Activated gamma-delta T cell (primary cell): ENCODE data around the gene TRIM69.
"Not testable (repeated sequence)": the region's sequence is repeated elsewhere in the genome, so short reads cannot be mapped to it uniquely, and the experiment has no call there.

Experiments
- DNase-seq: peaks from one replicate; lab custom pipeline; 2025; lab: John Stamatoyannopoulos, UW
- total RNA-seq, 2 donors: gene quantifications; one replicate each; lab custom pipeline; 2026; lab: John Stamatoyannopoulos, UW

TRIM69 gene, protein sequence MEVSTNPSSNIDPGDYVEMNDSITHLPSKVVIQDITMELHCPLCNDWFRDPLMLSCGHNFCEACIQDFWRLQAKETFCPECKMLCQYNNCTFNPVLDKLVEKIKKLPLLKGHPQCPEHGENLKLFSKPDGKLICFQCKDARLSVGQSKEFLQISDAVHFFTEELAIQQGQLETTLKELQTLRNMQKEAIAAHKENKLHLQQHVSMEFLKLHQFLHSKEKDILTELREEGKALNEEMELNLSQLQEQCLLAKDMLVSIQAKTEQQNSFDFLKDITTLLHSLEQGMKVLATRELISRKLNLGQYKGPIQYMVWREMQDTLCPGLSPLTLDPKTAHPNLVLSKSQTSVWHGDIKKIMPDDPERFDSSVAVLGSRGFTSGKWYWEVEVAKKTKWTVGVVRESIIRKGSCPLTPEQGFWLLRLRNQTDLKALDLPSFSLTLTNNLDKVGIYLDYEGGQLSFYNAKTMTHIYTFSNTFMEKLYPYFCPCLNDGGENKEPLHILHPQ
- 51.4 to 56.8 reads per million in 2 donors for total RNA-seq

DNA sequence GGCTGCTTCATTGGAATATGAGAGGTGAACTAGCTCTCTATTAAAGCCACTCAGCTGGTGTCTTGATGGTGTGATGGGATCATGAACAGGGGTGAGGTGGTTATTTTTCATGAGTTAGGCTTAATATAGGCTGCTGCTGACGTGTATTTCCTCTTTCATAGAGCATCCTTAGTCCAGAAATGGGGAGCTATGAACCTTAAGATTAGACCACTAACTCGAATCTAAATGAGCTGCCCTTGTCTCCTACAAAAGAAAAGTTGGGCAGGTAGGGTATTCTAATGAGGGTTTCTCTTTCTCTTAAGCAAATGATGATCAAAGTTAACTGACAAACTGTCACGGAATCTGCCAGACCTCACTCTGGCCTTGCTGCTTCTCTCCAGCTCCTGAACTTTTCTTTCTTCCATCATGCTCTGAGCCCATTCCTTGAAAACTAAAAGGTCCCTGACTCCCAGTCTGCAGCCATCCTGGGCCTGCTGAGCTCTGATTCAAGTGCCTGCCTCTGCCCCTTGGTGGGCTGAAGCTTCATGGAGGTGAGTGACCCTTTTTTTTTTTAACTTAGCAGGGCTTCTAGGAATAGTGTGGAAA, at the start of gene TRIM69:
Gene TRIM69, plus strand, starts transcription at position 348 of the 585 bp plus-strand sequence. Its CDS starts 177 bp downstream, at position 525.
- no peak for DNase-seq

DNA sequence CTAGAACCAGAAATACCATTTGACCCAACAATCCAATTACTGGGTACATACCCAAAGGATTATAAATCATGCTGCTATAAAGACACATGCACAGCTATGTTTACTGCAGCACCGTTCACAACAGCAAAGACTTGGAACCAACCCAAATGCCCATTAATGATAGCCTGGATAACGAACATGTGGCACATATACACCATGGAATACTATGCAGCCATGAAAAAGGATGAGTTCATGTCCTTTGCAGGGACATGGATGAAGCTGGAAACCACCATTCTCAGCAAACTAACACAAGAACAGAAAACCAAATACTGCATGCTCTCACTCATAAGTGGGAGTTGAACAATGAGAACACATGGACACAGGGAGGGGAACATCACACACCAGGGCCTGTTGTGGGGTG, 47.0 kb upstream of the TRIM69 start:
- not testable (repeated sequence) for DNase-seq

- DNase-seq = not testable (repeated sequence)
Measured at GRCh38 chr15:44690245-44690644, 46.1 kb upstream of the TRIM69 start.

GRCh38 chr15:44692659-44693058, 43.7 kb upstream of the TRIM69 start:
- DNase-seq = no peak

DNA sequence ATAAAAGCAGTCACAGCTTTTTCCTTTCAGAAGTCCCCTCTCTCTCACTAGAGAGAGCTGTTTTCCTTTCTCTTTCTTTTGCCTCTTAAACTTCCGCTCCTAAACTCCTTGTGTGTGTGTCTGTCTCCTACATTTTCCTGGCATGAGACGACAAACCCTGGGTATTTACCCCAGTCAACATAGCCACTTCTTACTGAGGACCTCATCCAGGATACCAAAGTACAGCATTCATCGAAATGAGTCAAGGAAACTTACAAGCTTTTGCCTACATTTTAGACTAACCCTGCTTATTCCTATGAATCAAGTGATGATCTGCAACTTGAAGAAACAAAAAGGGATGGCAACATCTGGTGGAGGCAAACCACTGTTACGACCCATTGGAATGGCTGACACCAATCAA, 41.9 kb upstream of the TRIM69 start:
- no peak for DNase-seq

DNA sequence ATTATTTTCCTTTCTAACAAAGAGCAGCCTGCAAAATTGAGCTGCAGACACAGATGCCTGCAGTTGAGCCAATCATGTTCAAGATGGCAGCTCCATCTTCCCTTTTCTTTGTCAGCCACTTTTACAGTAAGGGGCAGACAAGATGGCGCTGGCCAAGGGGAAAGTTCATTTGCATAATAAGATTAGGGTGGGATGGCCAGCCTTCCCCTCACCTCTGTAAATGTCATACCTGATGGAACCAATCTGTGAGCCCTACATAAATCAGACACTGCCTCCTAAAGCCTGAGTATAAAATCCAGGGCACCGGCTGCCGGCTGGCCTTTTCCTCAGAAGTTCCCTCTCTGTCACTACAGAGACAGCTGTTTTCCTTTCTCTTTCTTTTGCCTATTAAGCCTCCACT, 41.0 kb upstream of the TRIM69 start:
- DNase-seq = no peak

GRCh38 chr15:44697014-44697413, 39.3 kb upstream of the TRIM69 start:
- no peak for DNase-seq

DNA sequence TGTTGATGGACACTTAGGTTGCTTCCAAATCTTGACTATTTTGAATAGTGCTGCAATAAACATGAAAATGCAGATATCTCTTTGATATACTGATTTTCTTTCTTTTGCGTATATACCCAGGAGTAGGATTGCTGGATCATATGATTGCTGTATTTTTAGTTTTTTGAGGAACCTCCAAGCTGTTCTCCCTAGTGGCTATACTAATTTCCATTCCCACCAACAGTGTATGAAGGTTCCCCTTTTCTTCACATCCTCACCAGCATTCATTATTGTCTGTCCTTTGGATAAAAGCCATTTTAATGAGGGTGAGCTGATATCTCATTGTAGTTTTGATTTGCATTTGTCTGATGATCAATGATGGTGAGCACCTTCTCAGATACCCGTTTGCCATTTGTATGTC, 37.7 kb upstream of the TRIM69 start:
- no peak for DNase-seq

DNA sequence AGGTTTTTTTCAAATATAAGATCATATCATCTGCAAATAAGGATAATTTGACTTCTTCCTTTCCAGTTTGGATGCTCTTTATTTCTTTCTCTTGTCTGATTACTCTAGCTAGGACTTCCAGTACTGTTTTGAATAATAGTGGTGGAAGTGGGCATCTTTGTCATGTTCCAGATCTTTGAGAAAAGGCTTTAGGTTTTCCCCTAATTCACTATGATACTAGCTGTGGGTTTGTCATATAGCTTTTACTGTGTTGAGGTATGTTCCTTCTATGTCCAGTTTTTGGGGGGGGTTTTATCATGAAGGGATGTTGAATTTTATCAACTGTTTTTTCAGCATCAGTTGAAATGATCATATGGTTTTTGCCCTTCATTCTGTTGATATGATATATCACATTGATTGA, 35.7 kb upstream of the TRIM69 start:
- DNase-seq = not testable (repeated sequence)

DNA sequence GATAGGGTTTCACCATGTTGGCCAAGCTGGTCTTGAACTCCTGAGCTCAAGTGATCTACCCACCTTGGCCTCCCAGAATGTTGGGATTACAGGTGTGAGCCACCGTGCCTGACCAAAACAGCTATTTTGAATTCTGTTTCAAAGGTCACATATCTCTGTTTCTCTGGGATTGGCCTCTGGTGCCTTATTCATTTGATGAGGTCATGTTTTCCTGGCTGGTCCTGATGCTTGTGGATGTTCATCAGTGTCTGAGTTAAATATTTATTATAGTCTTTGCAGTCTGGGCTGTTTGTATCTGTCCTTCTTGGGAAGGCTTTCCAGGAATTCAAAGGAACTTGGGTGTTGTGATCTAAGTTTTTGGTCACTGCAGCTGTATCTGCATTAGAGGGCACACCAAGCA, 30.3 kb upstream of the TRIM69 start:
- DNase-seq = no peak

GRCh38 chr15:44706401-44706800, 29.9 kb upstream of the TRIM69 start:
- DNase-seq = no peak

GRCh38 chr15:44706946-44707636, 29.2 kb upstream of the TRIM69 start:
- no peak for DNase-seq

GRCh38 chr15:44710236-44711095, 25.9 kb upstream of the TRIM69 start:
- DNase-seq = no peak

GRCh38 chr15:44711096-44711742, 25.1 kb upstream of the TRIM69 start, which contains the start of the genes B2M and PATL2:
Gene B2M, plus strand, starts transcription at chr15:44711517. Its CDS starts 30 bp downstream, at chr15:44711547.
Gene PATL2, minus strand, starts transcription at chr15:44711323. Its CDS starts 34,833 bp downstream, at chr15:44676490.
- DNase-seq = peak; percentile 75

DNA sequence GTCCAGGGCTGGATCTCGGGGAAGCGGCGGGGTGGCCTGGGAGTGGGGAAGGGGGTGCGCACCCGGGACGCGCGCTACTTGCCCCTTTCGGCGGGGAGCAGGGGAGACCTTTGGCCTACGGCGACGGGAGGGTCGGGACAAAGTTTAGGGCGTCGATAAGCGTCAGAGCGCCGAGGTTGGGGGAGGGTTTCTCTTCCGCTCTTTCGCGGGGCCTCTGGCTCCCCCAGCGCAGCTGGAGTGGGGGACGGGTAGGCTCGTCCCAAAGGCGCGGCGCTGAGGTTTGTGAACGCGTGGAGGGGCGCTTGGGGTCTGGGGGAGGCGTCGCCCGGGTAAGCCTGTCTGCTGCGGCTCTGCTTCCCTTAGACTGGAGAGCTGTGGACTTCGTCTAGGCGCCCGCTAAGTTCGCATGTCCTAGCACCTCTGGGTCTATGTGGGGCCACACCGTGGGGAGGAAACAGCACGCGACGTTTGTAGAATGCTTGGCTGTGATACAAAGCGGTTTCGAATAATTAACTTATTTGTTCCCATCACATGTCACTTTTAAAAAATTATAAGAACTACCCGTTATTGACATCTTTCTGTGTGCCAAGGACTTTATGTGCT, 24.5 kb upstream of the TRIM69 start:
- peak; percentile 45 for DNase-seq

DNA sequence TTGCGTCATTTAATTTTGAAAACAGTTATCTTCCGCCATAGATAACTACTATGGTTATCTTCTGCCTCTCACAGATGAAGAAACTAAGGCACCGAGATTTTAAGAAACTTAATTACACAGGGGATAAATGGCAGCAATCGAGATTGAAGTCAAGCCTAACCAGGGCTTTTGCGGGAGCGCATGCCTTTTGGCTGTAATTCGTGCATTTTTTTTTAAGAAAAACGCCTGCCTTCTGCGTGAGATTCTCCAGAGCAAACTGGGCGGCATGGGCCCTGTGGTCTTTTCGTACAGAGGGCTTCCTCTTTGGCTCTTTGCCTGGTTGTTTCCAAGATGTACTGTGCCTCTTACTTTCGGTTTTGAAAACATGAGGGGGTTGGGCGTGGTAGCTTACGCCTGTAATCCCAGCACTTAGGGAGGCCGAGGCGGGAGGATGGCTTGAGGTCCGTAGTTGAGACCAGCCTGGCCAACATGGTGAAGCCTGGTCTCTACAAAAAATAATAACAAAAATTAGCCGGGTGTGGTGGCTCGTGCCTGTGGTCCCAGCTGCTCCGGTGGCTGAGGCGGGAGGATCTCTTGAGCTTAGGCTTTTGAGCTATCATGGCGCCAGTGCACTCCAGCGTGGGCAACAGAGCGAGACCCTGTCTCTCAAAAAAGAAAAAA, 23.9 kb upstream of the TRIM69 start:
- DNase-seq = no peak

DNA sequence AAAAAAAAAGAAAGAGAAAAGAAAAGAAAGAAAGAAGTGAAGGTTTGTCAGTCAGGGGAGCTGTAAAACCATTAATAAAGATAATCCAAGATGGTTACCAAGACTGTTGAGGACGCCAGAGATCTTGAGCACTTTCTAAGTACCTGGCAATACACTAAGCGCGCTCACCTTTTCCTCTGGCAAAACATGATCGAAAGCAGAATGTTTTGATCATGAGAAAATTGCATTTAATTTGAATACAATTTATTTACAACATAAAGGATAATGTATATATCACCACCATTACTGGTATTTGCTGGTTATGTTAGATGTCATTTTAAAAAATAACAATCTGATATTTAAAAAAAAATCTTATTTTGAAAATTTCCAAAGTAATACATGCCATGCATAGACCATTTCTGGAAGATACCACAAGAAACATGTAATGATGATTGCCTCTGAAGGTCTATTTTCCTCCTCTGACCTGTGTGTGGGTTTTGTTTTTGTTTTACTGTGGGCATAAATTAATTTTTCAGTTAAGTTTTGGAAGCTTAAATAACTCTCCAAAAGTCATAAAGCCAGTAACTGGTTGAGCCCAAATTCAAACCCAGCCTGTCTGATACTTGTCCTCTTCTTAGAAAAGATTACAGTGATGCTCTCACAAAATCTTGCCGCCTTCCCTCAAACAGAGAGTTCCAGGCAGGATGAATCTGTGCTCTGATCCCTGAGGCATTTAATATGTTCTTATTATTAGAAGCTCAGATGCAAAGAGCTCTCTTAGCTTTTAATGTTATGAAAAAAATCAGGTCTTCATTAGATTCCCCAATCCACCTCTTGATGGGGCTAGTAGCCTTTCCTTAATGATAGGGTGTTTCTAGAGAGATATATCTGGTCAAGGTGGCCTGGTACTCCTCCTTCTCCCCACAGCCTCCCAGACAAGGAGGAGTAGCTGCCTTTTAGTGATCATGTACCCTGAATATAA, 23.0 kb upstream of the TRIM69 start:
- DNase-seq = no peak

DNA sequence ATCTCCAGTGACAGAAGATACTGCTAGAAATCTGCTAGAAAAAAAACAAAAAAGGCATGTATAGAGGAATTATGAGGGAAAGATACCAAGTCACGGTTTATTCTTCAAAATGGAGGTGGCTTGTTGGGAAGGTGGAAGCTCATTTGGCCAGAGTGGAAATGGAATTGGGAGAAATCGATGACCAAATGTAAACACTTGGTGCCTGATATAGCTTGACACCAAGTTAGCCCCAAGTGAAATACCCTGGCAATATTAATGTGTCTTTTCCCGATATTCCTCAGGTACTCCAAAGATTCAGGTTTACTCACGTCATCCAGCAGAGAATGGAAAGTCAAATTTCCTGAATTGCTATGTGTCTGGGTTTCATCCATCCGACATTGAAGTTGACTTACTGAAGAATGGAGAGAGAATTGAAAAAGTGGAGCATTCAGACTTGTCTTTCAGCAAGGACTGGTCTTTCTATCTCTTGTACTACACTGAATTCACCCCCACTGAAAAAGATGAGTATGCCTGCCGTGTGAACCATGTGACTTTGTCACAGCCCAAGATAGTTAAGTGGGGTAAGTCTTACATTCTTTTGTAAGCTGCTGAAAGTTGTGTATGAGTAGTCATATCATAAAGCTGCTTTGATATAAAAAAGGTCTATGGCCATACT, 21.1 kb upstream of the TRIM69 start:
- DNase-seq = no peak
